ENCODE results near the gene PTK7. TPM values are rescaled to one million over a fixed set of nuclear protein-coding genes. Genes with fewer than 3 reads are reported as not detected.
A peak's percentile ranks its signal among the peaks of the same experiment; 100 is the strongest.

The PTK7 gene
- total RNA-seq, 1 experiment from 2014 or later = 165 TPM

DNA sequence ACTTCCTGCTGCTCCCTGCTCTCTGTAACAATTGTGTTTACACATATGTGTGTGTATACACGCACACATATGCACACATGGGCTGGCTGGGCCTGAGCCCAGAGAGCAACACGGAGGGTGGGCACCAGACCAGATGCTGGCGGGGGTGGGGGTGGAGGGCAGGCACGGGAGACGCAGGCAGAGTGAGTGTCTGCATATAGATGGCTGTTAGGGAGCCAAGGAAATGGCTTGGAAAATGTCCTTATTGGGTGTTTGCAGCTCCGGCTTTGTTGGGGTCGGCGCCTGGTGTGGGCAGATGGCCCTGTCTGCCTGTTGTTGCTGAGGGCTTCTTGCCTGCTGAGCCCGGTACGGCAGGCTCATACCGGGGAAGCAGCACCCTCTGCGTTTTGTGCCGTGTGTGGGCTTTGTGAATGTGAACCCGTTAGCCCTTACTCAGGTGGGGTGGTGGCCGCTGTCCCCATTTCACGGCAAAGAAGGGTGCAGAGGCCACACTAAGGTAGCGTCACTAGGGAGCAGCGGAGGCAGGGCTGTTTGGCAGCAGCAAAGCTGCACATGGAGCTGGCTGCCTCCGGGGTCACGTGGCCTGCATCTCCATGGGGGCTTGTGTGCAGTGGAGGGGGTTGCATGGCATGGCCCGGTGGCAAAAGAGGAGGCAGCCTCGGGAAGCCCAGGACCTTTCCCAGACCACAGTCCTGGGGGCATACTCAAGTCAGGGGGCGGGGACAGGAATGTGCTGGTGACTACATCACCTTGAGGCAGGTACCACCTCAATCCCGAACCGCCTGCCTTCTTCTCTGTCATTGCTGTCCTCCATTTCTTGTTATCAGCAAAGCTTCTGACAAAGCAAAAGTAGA, 47.6 kb downstream of the PTK7 start (continued):
- TF ChIP-seq, protein P1, sequence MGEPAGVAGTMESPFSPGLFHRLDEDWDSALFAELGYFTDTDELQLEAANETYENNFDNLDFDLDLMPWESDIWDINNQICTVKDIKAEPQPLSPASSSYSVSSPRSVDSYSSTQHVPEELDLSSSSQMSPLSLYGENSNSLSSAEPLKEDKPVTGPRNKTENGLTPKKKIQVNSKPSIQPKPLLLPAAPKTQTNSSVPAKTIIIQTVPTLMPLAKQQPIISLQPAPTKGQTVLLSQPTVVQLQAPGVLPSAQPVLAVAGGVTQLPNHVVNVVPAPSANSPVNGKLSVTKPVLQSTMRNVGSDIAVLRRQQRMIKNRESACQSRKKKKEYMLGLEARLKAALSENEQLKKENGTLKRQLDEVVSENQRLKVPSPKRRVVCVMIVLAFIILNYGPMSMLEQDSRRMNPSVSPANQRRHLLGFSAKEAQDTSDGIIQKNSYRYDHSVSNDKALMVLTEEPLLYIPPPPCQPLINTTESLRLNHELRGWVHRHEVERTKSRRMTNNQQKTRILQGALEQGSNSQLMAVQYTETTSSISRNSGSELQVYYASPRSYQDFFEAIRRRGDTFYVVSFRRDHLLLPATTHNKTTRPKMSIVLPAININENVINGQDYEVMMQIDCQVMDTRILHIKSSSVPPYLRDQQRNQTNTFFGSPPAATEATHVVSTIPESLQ (CRISPR knock-in tag; IDR thresholded peaks at IDR 0.05) = no peak
- no peak for TF ChIP-seq EMX1 (CRISPR knock-in tag; IDR thresholded peaks at IDR 0.05)
- TF ChIP-seq RORB (CRISPR knock-in tag; IDR thresholded peaks at IDR 0.05) = no peak
- no peak for TF ChIP-seq GABPB1 (CRISPR knock-in tag; IDR thresholded peaks at IDR 0.05)
- TF ChIP-seq, protein P2, sequence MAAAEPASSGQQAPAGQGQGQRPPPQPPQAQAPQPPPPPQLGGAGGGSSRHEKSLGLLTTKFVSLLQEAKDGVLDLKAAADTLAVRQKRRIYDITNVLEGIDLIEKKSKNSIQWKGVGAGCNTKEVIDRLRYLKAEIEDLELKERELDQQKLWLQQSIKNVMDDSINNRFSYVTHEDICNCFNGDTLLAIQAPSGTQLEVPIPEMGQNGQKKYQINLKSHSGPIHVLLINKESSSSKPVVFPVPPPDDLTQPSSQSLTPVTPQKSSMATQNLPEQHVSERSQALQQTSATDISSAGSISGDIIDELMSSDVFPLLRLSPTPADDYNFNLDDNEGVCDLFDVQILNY (CRISPR knock-in tag; IDR thresholded peaks at IDR 0.05) = no peak
- TF ChIP-seq, protein P3, sequence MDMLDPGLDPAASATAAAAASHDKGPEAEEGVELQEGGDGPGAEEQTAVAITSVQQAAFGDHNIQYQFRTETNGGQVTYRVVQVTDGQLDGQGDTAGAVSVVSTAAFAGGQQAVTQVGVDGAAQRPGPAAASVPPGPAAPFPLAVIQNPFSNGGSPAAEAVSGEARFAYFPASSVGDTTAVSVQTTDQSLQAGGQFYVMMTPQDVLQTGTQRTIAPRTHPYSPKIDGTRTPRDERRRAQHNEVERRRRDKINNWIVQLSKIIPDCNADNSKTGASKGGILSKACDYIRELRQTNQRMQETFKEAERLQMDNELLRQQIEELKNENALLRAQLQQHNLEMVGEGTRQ (CRISPR knock-in tag; IDR thresholded peaks at IDR 0.05) = peak; percentile 73
- TF ChIP-seq, protein P4, sequence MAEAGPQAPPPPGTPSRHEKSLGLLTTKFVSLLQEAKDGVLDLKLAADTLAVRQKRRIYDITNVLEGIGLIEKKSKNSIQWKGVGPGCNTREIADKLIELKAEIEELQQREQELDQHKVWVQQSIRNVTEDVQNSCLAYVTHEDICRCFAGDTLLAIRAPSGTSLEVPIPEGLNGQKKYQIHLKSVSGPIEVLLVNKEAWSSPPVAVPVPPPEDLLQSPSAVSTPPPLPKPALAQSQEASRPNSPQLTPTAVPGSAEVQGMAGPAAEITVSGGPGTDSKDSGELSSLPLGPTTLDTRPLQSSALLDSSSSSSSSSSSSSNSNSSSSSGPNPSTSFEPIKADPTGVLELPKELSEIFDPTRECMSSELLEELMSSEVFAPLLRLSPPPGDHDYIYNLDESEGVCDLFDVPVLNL (CRISPR knock-in tag; IDR thresholded peaks at IDR 0.05; ENCODE audit: borderline replicate concordance, low read depth) = no peak
- no peak for TF ChIP-seq IRF2 (CRISPR knock-in tag; IDR thresholded peaks at IDR 0.05; ENCODE audit: borderline replicate concordance, low read depth)
- TF ChIP-seq, protein P5, sequence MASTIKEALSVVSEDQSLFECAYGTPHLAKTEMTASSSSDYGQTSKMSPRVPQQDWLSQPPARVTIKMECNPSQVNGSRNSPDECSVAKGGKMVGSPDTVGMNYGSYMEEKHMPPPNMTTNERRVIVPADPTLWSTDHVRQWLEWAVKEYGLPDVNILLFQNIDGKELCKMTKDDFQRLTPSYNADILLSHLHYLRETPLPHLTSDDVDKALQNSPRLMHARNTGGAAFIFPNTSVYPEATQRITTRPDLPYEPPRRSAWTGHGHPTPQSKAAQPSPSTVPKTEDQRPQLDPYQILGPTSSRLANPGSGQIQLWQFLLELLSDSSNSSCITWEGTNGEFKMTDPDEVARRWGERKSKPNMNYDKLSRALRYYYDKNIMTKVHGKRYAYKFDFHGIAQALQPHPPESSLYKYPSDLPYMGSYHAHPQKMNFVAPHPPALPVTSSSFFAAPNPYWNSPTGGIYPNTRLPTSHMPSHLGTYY (CRISPR knock-in tag; IDR thresholded peaks at IDR 0.05) = no peak
- TF ChIP-seq TEAD4 (CRISPR knock-in tag; IDR thresholded peaks at IDR 0.05) = no peak
- no peak for TF ChIP-seq ELF4 (CRISPR knock-in tag; IDR thresholded peaks at IDR 0.05; ENCODE audit: low read depth)
- TF ChIP-seq, protein P6, sequence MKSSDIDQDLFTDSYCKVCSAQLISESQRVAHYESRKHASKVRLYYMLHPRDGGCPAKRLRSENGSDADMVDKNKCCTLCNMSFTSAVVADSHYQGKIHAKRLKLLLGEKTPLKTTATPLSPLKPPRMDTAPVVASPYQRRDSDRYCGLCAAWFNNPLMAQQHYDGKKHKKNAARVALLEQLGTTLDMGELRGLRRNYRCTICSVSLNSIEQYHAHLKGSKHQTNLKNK (CRISPR knock-in tag; IDR thresholded peaks at IDR 0.05) = no peak
- TF ChIP-seq, protein P7, sequence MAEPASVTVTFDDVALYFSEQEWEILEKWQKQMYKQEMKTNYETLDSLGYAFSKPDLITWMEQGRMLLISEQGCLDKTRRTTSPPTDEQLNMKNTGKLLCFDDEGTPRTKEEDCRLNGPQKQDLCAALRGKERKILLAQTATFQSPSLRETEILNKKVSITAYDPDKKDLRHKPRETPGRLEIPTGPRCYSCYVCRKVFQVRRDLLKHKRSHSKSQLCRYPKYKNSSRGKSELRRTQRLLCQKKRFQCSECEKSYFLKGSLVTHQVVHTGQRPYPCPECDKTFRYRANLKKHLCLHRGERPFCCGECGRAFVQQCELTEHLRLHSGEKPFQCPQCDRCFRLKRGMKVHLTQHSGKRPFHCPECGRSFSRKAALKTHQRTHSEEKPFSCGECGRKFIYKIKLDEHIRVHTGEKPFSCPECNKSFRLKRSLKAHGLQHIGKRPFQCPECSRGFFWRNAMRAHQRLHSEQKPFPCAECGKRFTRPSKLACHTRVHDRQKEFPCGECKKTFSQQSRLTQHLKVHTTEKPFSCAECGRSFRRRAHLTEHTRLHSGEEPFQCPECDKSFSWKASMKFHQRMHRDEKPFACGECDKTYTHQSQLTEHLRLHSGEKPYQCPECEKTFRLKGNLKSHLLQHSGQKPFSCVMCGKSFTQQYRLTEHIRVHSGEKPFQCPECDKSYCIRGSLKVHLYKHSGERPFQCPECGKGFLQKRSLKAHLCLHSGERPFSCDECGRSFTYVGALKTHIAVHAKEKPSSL (CRISPR knock-in tag; conservative IDR thresholded peaks at IDR 0.05) = no peak
- no peak for TF ChIP-seq ZBTB21 (CRISPR knock-in tag; IDR thresholded peaks at IDR 0.05; ENCODE audit: borderline replicate concordance)
- TF ChIP-seq MXD4 (CRISPR knock-in tag; IDR thresholded peaks at IDR 0.05; ENCODE audit: borderline replicate concordance) = no peak
- TF ChIP-seq, protein P8, sequence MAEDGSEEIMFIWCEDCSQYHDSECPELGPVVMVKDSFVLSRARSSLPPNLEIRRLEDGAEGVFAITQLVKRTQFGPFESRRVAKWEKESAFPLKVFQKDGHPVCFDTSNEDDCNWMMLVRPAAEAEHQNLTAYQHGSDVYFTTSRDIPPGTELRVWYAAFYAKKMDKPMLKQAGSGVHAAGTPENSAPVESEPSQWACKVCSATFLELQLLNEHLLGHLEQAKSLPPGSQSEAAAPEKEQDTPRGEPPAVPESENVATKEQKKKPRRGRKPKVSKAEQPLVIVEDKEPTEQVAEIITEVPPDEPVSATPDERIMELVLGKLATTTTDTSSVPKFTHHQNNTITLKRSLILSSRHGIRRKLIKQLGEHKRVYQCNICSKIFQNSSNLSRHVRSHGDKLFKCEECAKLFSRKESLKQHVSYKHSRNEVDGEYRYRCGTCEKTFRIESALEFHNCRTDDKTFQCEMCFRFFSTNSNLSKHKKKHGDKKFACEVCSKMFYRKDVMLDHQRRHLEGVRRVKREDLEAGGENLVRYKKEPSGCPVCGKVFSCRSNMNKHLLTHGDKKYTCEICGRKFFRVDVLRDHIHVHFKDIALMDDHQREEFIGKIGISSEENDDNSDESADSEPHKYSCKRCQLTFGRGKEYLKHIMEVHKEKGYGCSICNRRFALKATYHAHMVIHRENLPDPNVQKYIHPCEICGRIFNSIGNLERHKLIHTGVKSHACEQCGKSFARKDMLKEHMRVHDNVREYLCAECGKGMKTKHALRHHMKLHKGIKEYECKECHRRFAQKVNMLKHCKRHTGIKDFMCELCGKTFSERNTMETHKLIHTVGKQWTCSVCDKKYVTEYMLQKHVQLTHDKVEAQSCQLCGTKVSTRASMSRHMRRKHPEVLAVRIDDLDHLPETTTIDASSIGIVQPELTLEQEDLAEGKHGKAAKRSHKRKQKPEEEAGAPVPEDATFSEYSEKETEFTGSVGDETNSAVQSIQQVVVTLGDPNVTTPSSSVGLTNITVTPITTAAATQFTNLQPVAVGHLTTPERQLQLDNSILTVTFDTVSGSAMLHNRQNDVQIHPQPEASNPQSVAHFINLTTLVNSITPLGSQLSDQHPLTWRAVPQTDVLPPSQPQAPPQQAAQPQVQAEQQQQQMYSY (CRISPR knock-in tag; IDR thresholded peaks at IDR 0.05) = no peak
- TF ChIP-seq, protein P9, sequence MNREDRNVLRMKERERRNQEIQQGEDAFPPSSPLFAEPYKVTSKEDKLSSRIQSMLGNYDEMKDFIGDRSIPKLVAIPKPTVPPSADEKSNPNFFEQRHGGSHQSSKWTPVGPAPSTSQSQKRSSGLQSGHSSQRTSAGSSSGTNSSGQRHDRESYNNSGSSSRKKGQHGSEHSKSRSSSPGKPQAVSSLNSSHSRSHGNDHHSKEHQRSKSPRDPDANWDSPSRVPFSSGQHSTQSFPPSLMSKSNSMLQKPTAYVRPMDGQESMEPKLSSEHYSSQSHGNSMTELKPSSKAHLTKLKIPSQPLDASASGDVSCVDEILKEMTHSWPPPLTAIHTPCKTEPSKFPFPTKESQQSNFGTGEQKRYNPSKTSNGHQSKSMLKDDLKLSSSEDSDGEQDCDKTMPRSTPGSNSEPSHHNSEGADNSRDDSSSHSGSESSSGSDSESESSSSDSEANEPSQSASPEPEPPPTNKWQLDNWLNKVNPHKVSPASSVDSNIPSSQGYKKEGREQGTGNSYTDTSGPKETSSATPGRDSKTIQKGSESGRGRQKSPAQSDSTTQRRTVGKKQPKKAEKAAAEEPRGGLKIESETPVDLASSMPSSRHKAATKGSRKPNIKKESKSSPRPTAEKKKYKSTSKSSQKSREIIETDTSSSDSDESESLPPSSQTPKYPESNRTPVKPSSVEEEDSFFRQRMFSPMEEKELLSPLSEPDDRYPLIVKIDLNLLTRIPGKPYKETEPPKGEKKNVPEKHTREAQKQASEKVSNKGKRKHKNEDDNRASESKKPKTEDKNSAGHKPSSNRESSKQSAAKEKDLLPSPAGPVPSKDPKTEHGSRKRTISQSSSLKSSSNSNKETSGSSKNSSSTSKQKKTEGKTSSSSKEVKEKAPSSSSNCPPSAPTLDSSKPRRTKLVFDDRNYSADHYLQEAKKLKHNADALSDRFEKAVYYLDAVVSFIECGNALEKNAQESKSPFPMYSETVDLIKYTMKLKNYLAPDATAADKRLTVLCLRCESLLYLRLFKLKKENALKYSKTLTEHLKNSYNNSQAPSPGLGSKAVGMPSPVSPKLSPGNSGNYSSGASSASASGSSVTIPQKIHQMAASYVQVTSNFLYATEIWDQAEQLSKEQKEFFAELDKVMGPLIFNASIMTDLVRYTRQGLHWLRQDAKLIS (CRISPR knock-in tag; IDR thresholded peaks at IDR 0.05; ENCODE audit: borderline replicate concordance) = no peak
- TF ChIP-seq, protein P10, sequence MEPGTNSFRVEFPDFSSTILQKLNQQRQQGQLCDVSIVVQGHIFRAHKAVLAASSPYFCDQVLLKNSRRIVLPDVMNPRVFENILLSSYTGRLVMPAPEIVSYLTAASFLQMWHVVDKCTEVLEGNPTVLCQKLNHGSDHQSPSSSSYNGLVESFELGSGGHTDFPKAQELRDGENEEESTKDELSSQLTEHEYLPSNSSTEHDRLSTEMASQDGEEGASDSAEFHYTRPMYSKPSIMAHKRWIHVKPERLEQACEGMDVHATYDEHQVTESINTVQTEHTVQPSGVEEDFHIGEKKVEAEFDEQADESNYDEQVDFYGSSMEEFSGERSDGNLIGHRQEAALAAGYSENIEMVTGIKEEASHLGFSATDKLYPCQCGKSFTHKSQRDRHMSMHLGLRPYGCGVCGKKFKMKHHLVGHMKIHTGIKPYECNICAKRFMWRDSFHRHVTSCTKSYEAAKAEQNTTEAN (CRISPR knock-in tag; IDR thresholded peaks at IDR 0.05) = no peak

Measured in WTC11 (cell line).